Fibroblast of skin of left biceps (primary cell): ENCODE measurements around the gene GTF2A1.
"Not testable (repeated sequence)": the region's sequence is repeated elsewhere in the genome, so short reads cannot be mapped to it uniquely, and the experiment has no call there.

Experiments
- DNase-seq, 2 experiments: peaks; one replicate each; pipeline ENCODE4 v3.0.0-alpha.2; 2013; ENCODE audit warnings: low read depth in 2 of 2

The GTF2A1 gene

DNA sequence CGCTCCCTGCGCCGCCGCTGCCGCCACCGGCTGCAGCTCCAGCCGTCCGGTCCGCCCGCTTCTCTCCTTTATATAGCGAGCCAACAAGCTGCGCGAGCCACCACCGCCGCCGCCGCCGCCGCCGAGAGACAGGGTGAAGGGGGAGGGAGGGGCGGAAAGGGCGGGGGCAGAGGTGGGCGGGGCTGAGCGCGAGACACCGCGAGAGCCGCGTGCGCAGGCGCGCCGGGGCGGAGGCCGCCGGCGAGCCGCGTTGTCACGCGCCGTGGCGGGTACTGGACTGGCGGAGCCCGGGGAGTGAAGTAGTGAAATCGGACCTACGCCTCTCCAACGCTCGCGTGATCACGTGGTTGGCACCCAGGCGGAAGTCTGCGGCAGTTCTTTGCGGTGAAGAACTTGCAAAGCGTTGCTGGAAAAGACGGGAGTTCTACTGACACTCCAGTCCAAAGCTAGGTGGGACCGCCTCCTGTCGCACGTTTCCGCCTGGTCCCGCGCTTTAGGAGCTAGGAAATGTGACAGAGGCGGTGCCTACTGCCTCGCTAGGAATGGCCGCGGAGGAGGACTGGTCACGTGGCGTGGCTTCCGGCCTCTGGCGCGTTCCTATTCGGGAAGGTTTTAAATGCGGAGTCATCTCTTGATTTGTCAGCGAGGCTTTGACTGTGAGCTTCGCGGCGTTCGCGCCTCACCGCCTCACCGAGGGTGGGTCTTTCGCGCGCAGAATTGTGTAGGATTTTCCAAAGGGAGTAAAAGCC is at the start of gene GTF2A1:
Gene GTF2A1 (minus strand): TSS at position 130 of the 749 bp plus-strand sequence. CDS start 441 bp downstream, outside the sequence.
- DNase-seq, result peak; percentile 92 to 93

DNA sequence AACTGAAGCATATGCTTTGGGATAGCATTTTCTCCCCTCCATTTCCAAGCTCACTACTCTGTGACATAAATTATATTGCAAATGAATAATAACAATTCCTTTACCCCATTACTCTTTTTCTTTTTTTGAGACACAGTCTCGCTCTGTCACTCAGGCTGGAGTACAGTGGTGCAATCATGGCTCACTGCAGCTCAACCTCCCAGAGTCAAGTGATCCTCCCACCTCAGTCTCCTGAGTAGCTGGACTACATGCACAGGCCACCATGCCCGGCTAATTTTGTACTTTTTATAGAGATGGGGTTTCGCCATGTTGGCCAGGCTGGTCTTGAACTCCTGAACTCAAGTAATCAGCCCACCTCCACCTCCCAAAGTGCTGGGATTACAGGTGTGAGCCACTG is 49.2 kb upstream of the GTF2A1 start:
- DNase-seq, result no peak

GRCh38 chr14:81269100-81269978 is 48.6 kb upstream of the GTF2A1 start:
- peak; percentile 15 to 17 for DNase-seq

- DNase-seq, result no peak
These were observed 47.3 kb upstream of the GTF2A1 start for GRCh38 chr14:81268016-81268416.

DNA sequence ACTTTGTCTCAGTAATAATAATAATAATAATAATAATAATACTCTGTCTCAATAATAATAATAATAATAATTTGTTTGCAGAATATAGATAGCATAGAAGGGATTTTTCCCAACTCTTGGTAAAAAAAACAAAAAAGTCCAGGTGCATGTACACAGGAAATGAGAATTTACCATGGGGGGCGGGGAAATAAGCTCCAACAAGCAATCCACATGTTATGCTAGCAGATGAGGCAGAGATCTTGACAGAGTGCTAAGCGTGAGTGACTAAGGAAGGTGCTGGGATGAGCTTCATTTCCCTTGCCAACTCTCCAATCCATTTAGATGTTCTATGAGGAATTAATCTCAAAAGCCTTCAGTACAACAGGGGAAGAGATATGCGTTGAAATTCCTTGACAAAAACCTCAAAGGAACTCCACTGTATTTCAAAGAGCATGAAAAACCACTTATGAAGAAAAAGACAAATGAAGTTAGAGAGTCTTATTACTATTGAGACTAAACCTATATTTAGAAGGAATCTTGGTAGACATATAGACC is 44.9 kb upstream of the GTF2A1 start:
- no peak for DNase-seq

DNA sequence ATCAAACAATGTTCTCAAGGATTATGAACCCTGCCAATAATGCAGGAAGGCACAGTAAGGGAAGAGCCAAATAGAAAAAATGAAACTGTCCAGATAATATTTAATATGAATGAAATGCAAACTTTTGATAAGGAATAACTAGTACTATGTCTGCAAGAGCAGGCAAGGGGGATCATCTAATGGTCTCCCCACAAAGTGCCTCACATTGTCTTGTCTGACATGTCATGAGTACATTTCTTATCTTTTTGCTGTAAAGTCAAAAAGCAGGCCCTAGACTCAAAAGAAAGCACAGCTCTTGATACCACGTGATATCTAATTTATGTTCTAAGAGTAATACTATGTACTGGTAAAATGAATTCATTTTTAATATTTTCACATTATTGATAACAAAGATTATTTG is 43.9 kb upstream of the GTF2A1 start:
- no peak for DNase-seq

DNA sequence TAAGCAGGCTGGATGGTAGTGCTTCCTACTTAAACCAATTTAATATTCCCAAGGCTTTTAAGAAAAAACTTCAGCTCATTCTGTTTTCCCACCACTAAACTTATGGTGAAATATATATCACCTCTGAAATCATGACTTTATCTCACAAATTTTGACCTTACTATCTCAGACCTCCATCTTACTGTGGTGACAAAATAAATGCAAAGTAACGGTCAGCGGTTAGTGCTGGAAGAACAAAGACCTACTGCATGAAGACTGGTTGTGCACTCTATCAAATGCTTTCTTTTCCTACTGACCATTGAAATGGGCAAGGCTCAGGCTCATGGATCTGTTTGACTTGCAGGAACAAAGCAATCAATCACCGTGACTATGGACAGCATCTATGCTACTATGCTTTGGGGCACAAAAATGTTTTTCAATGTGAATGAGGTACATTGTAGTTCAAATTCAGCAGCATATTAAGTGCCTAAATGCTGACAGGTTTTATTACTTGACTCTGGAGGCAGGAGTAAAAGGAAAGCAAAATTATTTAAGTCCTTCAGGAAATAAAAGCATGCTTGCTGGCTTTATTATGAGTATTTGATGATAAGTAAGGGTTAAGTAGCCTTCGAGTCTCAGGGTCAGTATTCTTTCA is 43.1 kb upstream of the GTF2A1 start:
- no peak for DNase-seq

GRCh38 chr14:81261176-81261575 is 40.4 kb upstream of the GTF2A1 start:
- no peak for DNase-seq

DNA sequence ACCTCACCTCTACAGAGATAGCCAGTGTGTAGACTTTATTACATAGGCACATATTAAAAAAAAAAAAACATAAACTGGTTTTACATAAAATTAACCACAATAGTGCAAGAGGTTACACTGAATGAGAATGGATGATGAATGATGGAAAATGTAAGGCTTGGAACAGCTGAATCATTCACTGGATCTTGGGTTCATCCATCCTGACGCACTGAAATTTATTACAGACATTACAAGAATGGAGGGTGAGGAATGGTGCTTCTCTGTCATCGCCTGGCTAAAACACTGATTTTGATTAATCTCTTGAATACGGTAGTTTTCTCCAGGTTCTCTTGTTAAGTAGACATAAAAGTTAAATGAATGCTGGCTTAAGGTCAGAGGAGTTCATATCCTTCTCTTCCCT is 40.0 kb upstream of the GTF2A1 start:
- DNase-seq, result no peak

DNA sequence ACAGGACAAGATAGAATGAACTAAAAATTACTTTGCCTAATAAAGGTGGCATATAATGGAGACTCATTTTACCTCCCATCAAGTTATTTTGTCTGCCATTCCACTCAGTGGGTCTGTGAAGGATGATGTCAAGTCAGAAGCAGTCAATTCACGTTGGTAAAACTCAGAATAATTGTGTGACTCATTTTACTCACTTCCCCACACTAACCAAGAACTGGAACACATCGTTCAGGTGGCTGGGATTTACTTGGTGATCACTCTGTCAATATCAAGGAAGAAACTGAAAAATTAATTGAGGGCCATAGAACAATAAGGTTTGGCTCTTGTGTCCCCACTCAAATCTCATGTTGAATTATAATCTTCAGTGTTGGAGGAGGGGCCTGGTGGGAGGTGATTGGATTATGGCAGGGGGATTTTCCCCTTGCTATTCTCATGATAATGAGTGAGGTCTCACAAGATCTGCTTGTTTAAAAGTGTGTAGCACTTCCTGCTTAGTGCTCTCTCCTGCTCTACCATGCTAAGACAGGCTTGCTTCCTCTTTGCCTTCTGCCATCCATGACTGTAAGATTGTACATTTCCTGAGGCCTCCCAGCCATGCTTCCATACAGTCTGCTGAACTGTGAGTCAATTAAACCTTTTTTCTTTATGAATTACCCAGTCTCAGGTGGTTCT is 35.7 kb upstream of the GTF2A1 start:
- DNase-seq, result no peak

DNA sequence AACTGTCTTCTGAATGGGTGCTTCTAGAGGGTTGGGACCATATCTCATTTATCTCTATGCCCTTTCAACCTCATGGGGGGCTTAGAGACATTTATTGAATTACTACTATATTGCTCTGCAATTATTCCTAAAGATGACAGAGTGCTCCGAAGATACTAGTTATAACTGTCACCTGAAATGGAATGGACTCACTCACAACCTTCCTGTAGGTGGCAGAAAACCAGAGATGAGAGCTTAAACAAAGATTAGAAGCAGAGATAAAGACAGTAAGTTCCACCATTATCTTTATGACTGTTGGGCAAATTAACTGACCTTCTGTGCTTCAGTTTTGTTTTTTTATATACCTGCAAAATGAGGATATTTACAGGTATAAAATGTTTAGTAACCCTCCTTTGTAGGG is 31.5 kb upstream of the GTF2A1 start:
- no peak for DNase-seq

DNA sequence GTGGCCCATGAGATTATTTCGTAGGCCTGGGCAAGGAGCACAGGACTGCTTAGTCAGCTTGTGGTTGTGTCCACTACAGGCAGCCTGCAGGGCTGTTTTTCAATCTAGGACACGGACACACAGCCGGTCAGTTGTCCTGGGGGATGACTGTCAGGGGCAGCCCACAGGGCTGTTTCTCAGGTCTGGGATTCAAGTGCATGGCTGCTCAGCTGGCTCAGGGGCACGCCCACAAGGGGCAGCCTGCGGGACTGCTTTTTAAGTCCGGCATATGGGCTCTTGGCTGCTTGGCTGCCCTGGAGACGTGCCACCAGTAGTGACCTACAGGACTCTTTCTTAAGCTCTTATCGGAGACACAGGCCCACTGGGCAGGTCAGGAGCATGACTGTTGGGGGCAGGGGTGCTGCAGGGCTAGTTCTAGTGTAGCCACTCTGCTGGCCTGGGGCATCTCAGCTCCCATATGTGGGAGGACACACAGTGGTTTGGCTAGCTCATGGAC is 26.6 kb upstream of the GTF2A1 start:
- DNase-seq, result no peak

GRCh38 chr14:81246461-81247270 is 25.9 kb upstream of the GTF2A1 start:
- no peak for DNase-seq

DNA sequence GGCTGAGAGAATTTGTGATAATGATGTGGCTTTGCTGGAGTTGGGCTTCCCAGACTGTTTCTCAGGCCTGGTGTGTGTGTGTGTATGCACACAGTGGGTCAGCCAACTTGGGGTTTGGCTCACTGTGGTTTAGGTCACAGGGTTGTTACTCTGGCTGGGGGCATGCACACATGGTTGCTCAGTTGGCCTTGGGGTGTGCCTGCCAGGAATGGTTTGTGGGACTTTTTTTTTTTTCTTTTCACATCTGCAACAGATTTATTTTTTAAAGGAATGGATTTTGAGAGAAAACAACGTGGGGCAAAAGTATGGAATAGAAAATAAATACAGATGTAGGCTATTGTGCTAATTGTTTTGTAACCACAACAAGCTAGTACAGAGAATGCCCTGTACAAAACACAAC is 25.0 kb upstream of the GTF2A1 start:
- no peak for DNase-seq

DNA sequence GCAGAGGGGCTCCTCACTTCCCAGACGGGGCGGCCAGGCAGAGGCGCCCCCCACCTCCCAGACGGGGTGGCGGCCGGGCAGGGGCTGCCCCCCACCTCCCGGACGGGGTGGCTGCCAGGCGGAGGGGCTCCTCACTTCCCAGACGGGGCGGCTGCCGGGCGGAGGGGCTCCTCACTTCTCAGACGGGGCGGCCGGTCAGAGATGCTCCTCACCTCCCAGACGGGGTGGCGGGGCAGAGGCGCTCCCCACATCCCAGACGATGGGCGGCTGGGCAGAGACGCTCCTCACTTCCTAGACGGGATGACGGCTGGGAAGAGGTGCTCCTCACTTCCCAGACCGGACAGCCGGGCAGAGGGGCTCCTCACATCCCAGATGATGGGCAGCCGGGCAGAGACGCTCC is 23.7 kb upstream of the GTF2A1 start:
- DNase-seq, result not testable (repeated sequence)

GRCh38 chr14:81243499-81243898 is 22.7 kb upstream of the GTF2A1 start:
- no peak for DNase-seq

- DNase-seq, result not testable (repeated sequence)
These were observed 16.1 kb upstream of the GTF2A1 start for GRCh38 chr14:81236849-81237248.

GRCh38 chr14:81236138-81236537 is 15.4 kb upstream of the GTF2A1 start:
- DNase-seq, result no peak

DNA sequence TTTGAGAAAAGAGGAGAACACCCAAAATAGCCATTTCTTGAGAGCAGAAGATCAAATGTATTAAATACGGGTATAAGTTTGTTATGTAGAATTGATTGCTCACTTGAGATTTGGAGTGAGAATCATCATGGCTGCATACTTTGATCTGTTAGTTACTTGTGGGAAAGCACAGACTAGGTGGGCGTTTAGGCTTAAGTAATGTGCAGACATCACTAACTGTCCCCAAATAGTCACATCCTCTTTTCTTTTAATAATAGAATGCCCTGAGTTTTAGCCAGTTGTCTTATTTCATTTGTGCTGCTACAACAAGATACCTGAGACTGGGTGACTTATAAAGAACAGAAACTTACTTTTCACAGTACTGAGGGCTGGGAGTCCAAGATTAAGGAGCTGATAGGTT is 14.3 kb upstream of the GTF2A1 start:
- DNase-seq, result no peak

- DNase-seq, result no peak
These were observed 13.5 kb upstream of the GTF2A1 start for GRCh38 chr14:81234278-81234677.

- DNase-seq, result no peak
These were observed 12.9 kb upstream of the GTF2A1 start for GRCh38 chr14:81233615-81234014.
